Type B pancreatic cell (in vitro differentiated cells): ENCODE results near the gene MMS22L. TPM values are rescaled to one million over a fixed set of nuclear protein-coding genes. Genes with fewer than 3 reads are reported as not detected.
A peak's percentile ranks its signal among the peaks of the same experiment; 100 is the strongest.

Source experiments
- DNase-seq: peaks from one replicate; pipeline ENCODE4 v3.0.0; 2021; ENCODE audit warnings: mixed read lengths; ENCODE audit not compliant: unreplicated experiment; ENCODE audit errors: extremely low spot score
- H3K27ac Mint-ChIP-seq: 2 replicates; pipeline ENCODE4 v1.8.0; 2021; ENCODE audit warnings: mild to moderate bottlenecking, mixed read lengths
- H3K27me3 Mint-ChIP-seq: 2 replicates; pipeline ENCODE4 v1.8.0; 2021; ENCODE audit warnings: mixed read lengths
- H3K36me3 Mint-ChIP-seq: 2 replicates; pipeline ENCODE4 v1.8.0; 2021; ENCODE audit warnings: mixed read lengths
- H3K4me1 Mint-ChIP-seq: one replicate; pipeline ENCODE4 v1.8.0; 2021; ENCODE audit warnings: mixed read lengths; ENCODE audit not compliant: unreplicated experiment
- H3K4me3 Mint-ChIP-seq: 2 replicates; pipeline ENCODE4 v1.8.0; 2021; ENCODE audit warnings: mild to moderate bottlenecking, mixed read lengths
- H3K9me3 Mint-ChIP-seq: 2 replicates; pipeline ENCODE4 v1.8.0; 2021; ENCODE audit warnings: mixed read lengths
- CTCF ChIP-seq: fragments of 200-600 bp; sonication (generic); conservative IDR thresholded peaks from 2 replicates; pipeline ENCODE4 v1.5.0; 2021; ENCODE audit warnings: antibody characterized with exemption, mild to moderate bottlenecking
- total RNA-seq: library from RNA; stranded (reverse); gene quantifications from 2 replicates; pipeline ENCODE4 v1.2.1, GENCODE V29; 2021; ENCODE audit warnings: low replicate concordance

The MMS22L gene
- total RNA-seq, 1 donor from 2014 or later: 40.3 TPM

GRCh38 chr6:97306544-97307320, 23.7 kb upstream of the MMS22L start:
- Mint-ChIP-seq H3K27ac (no peak overlapping the region), H3K36me3 (no peaks in the 10 kb centered on the region), H3K4me3 (no peak overlapping the region), H3K4me1 (peaks cover 8% of the 10 kb centered on the region), H3K9me3 (no peaks in the 10 kb centered on the region), H3K27me3 (peaks cover 3% of the 10 kb centered on the region)
- no peak for DNase-seq
- no peak for TF ChIP-seq CTCF

- TF ChIP-seq CTCF: no peak
Observed at GRCh38 chr6:97305414-97306066, 22.5 kb upstream of the MMS22L start.

GRCh38 chr6:97304701-97305100, 21.7 kb upstream of the MMS22L start:
- Mint-ChIP-seq H3K27ac (no peak overlapping the region), H3K4me1 (peaks cover 8% of the 10 kb centered on the region), H3K27me3 (peaks cover 3% of the 10 kb centered on the region), H3K4me3 (no peak overlapping the region), H3K9me3 (no peaks in the 10 kb centered on the region), H3K36me3 (no peaks in the 10 kb centered on the region)
- TF ChIP-seq CTCF: no peak
- DNase-seq: no peak

More at GRCh38 chr6:97305414-97306066, 22.5 kb upstream of the MMS22L start:
- H3K9me3 Mint-ChIP-seq: no peaks in the 10 kb centered on the region
- H3K36me3 Mint-ChIP-seq: no peaks in the 10 kb centered on the region
- H3K27ac Mint-ChIP-seq: no peak overlapping the region
- H3K4me1 Mint-ChIP-seq: peaks cover 8% of the 10 kb centered on the region
- H3K27me3 Mint-ChIP-seq: peaks cover 3% of the 10 kb centered on the region
- peak overlapping the region; percentile 24 for H3K4me3 Mint-ChIP-seq
- no peak for DNase-seq

GRCh38 chr6:97294451-97294850, 11.4 kb upstream of the MMS22L start:
- no peaks in the 10 kb centered on the region for H3K4me1 Mint-ChIP-seq
- no peak for DNase-seq
- peaks cover 6% of the 10 kb centered on the region for H3K27me3 Mint-ChIP-seq
- H3K36me3 Mint-ChIP-seq: no peaks in the 10 kb centered on the region
- H3K9me3 Mint-ChIP-seq: no peaks in the 10 kb centered on the region
- TF ChIP-seq CTCF: no peak
- no peak overlapping the region for H3K4me3 Mint-ChIP-seq
- H3K27ac Mint-ChIP-seq: no peak overlapping the region

- no peak for DNase-seq
- no peaks in the 10 kb centered on the region for H3K36me3 Mint-ChIP-seq
- TF ChIP-seq CTCF: no peak
- H3K27ac Mint-ChIP-seq: no peak overlapping the region
- H3K4me1 Mint-ChIP-seq: no peaks in the 10 kb centered on the region
- no peaks in the 10 kb centered on the region for H3K9me3 Mint-ChIP-seq
- H3K4me3 Mint-ChIP-seq: no peak overlapping the region
- peaks cover 6% of the 10 kb centered on the region for H3K27me3 Mint-ChIP-seq
Observed at GRCh38 chr6:97293198-97293696, 10.2 kb upstream of the MMS22L start.
